GM19099 (cell line): ENCODE results near the gene TFB1M.

ENCODE experiments used
- POLR2A ChIP-seq: IDR thresholded peaks from 3 replicates; pipeline ENCODE4 v1.6.1; 2011; ENCODE audit warnings: low read depth; ENCODE audit not compliant: insufficient read length; ENCODE audit errors: extremely low read depth

The TFB1M gene

DNA sequence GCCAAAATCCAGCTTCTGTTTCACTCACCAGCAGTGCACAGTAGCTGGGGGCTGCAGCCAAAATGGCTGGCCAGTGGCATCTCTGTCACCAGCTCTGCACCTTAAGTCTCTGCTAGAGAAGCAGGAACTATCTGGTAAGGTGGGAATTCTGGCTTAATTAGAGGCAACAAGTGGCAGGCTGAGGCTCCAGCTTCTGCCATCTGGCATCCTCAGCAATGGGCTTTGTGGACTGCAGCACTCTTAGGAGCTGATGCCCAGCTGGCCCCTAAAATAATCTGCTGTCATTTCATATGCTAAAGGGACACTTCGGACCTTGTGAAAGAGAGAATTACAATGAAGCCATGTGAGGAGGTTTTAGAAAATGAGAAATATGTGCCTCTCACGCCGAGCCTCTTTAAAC is 55.1 kb downstream of the TFB1M start:
- TF ChIP-seq POLR2A = no peak

DNA sequence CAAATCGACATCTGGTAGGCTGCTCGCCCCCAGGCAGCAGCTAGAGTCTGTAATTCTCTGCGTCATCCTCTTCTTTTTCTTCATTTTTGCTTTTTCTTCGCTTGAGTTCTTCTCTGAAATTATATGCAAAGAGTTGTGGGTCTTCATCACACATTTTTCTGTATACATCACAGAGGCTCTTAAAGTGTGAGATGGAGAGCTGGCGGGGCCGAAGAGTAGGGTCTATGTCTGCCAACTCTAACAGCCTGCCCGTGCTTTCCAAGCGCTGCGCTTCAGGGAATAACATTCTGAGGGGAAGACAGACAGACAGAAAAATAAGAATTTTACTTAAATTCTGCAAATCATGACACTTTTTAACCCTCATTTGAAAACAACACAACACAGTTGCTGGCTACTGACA is 56.5 kb downstream of the TFB1M start:
- no peak for TF ChIP-seq POLR2A

DNA sequence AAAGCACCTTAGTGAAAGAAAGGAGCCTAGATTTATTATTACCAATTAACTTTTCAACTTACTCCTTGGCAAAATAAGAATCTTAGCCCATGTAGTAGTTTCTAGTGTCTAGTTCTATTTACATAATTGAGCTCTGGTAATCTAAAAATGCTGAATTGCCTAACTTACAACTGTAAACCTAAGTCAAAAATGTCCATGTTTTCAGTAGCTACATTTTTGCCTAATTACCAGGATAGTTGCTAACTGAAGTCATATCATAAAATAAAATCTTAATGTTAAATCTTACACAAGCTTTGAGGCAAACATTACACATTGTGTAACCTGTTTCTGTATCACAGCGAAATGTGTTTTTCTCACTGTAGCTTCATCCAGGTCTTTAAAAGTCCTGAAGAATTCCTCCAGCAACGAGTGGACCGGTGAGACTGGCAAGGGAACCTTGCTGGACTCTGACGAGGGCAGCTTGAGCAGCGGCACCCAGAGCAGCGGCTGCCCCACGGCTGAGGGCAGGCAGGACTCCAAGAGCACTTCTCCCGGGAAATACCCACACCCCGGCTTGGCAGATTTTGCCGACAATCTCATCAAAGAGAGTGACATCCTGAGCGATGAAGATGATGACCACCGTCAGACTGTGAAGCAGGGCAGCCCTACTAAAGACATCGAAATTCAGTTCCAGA is 58.0 kb downstream of the TFB1M start:
- TF ChIP-seq POLR2A = no peak

DNA sequence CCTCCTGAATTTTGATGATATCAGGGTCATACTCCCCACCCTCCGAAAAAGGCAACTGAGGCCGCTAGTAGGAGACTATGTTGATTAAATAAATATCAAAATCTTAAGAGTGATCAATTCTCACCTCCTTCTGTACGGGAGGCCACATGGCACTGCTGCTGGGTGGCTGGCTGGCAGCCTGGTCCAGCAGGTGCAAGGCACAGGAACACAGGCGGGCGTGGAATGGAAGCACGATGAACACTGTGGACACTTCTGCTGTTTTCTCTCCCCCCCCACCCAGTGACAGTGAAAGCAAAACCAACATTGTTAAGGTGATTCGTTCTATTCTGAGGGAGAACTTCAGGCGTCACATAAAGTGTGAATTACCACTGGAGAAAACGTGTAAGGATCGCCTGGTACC is 60.1 kb downstream of the TFB1M start:
- TF ChIP-seq POLR2A = no peak

DNA sequence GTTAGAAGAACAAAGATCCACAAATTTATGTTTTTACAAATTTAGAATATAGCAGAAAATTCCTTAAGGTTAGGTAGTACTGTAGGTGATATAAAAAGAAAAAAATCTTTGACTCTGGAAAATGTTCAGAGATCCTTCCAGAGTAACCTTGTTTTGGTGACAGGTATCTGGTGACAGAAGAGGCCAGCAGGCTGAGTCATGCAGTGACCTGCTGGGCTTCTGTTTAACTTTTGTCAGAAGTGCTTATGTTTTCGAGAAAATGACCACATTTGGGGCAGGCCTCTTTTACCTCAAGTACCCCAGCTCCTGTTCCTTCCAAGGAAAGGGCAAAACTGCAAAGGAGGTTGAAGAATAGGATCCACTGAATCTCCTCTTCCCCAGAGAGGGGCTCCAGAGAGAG is 60.9 kb downstream of the TFB1M start:
- TF ChIP-seq POLR2A = no peak

GRCh38 chr6:155252581-155252980 is 61.7 kb downstream of the TFB1M start:
- no peak for TF ChIP-seq POLR2A

DNA sequence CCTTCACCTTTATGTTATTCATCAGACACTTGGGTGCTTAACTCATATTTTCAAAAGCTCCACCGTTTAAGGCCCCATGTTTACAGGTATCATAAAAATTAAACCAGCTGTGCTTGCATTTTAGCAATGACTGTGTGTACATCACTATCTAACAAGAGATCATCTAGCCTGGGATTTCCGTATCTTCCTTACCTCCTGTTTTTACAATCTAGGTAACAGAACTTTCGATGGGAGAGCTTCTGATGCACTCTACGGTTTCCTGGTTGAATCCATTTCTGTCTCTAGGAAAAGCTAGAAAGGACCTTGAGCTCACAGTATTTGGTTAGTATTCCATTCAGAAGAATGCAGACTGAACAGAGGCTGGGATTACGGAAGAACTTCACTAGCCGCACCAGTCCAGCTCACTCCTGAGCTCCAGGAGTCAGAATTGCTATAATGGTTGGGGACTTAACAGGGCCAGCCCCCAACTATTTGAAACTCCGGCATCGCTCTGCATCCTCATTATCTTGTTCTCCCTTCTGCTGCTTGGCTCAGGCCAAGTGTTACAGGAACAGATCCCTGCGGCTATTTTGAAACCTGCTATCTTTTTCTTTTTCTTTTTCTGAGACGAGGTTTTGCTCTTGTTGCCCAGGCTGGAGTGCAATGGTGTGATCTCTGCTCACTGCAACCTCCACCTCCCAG is 63.4 kb downstream of the TFB1M start:
- no peak for TF ChIP-seq POLR2A

GRCh38 chr6:155248008-155249001 is 66.0 kb downstream of the TFB1M start:
- no peak for TF ChIP-seq POLR2A

- no peak for TF ChIP-seq POLR2A
Measured at GRCh38 chr6:155247618-155248007, 66.7 kb downstream of the TFB1M start.

GRCh38 chr6:155246825-155247224 is 67.5 kb downstream of the TFB1M start:
- TF ChIP-seq POLR2A = no peak

- no peak for TF ChIP-seq POLR2A
Measured at GRCh38 chr6:155245831-155246230, 68.5 kb downstream of the TFB1M start.

GRCh38 chr6:155245193-155245592 is 69.1 kb downstream of the TFB1M start:
- TF ChIP-seq POLR2A = no peak

- TF ChIP-seq POLR2A = no peak
Measured at GRCh38 chr6:155244434-155244833, 69.8 kb downstream of the TFB1M start.

DNA sequence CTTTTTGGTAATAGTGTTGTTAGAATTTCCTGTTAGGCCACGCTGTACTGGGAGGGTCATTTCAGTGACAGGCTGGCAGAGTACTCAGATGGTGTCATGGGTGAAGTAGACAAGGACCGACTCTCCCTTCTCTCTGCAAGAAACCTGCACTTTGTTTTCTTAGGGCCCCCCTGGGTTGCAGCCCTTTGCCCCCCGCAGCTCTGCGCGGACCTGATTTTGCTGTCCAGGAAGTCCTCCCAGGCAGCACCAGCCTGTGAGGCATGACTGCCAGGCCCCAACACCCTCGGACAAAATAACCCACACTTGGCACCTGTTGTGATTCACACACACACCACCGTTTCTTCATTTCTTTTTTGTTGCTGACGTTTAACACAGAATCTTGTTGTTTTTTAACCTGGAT is 72.3 kb downstream of the TFB1M start:
- no peak for TF ChIP-seq POLR2A

DNA sequence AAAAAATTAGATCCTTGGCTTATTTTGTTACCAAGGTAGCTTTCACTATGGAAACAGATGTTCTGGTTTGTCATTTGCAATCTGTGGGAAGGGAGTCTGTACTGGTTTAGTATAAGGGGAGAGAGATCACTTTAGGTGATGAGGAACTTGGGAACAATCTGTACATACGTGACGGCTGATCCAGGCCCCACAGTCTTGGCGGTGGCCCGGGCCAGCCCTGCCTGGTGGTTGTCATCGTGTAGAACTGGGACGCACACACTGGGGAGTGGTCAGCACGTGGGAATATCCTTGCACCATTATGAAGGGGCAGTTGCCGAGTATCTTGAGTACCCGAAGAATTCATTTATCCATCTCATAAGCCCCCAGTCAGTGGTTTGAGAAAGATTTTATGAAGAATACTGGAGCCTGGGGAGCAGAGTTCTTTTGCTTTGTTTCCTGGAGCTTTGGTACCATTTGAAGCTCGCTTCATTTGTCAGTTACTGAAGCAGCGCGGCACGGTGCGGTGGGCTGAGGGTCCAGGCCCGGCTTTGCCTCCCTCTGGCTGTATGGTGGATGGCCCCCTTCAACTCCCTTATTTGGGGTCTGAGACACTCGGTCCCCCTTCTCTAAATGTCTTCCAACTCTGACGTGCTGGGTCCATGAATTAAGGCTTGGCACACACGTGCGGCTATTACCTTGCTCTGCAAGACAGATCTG is 73.2 kb downstream of the TFB1M start:
- no peak for TF ChIP-seq POLR2A

GRCh38 chr6:155237613-155238012 is 76.7 kb downstream of the TFB1M start:
- TF ChIP-seq POLR2A = no peak

DNA sequence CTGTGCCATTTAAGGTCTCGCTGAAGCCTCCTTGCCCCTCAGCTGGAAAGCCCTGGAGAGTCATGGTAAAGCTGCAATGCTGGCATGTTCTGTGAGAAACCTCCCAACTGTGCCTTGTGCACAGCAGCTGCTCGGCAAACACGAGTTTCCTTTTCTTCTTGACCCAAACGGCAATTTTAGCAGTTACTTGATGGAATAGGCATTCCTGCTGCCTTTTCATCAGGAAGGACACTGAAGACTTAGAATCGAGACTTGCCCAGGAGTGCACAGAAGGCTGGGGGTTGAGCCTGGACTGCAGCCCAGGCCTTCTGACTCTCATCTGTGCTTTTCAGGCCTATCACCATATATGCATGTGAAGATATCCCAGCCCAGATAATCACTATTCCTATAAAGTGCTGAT is 79.2 kb downstream of the TFB1M start:
- TF ChIP-seq POLR2A = no peak
